Mammary epithelial cell (primary cell): Measurements from ENCODE around the gene CENPX.

Source experiments
- EZH2 ChIP-seq: IDR thresholded peaks from 2 replicates; pipeline ENCODE4 v1.6.1; 2012; ENCODE audit warnings: low read length, inconsistent platforms, borderline replicate concordance
- TF ChIP-seq, protein P1 (sequence below), 2 donors: IDR thresholded peaks in 1 of 2; conservative IDR thresholded peaks in 1 of 2; 2 replicates each; pipeline ENCODE4 v1.5.1; 2011 to 2012; ENCODE audit warnings: inconsistent platforms in 2 of 2, low read length in 2 of 2, mild to moderate bottlenecking in 2 of 2, control low read depth in 1 of 2, low read depth in 1 of 2; ENCODE audit not compliant: insufficient read depth in 1 of 2; ENCODE audit errors: extremely low read depth in 1 of 2

DNA sequence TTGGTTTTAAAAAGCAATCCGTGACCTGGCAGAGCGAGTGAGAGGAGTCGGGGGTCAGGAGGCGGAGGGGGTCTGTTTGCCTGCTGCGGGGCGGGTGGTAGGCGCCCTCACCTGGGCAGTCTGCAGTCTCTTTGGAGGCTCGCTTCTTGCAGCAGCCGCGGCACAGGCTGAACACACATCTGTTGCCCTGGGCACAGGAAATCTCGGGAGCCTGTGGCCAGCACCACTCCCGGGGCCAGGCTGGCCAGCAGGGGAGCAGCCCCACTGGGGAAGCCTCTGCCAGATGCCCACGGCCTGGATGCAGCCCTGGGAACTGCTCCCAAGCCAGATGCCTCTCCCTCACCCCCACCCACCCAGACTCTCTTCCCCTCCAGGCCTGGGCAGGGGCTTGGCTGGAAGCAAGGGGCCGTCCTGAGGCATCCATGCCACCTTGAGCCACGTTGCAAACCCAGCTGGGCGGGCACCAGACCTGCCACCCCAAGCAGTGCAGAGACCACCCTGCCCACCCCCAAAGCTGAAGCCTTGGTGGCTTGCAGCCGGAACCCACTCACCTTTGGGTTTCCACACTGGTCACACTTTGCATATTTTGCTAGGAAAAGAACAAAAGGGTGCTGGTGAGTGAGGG is 35.7 kb upstream of the CENPX start:
- TF ChIP-seq, protein P1, sequence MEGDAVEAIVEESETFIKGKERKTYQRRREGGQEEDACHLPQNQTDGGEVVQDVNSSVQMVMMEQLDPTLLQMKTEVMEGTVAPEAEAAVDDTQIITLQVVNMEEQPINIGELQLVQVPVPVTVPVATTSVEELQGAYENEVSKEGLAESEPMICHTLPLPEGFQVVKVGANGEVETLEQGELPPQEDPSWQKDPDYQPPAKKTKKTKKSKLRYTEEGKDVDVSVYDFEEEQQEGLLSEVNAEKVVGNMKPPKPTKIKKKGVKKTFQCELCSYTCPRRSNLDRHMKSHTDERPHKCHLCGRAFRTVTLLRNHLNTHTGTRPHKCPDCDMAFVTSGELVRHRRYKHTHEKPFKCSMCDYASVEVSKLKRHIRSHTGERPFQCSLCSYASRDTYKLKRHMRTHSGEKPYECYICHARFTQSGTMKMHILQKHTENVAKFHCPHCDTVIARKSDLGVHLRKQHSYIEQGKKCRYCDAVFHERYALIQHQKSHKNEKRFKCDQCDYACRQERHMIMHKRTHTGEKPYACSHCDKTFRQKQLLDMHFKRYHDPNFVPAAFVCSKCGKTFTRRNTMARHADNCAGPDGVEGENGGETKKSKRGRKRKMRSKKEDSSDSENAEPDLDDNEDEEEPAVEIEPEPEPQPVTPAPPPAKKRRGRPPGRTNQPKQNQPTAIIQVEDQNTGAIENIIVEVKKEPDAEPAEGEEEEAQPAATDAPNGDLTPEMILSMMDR (conservative IDR thresholded peaks at IDR 0.05 in 1 of 2, IDR thresholded peaks at IDR 0.05 in 1 of 2; ENCODE audit: extremely low read depth in 1 of 2, insufficient read depth in 1 of 2, low read depth in 1 of 2, low read length in 2 of 2) = no peak
- no peak for TF ChIP-seq EZH2
